SK-N-SH (cell line): ENCODE measurements around the gene BCL2L11. TPM values are rescaled to one million over a fixed set of nuclear protein-coding genes. Genes with fewer than 3 reads are reported as not detected.

Experiments used
- CTCF ChIA-PET: fragments of 300-600, 350-600 bp; formaldehyde crosslinking; extraction: SDS; loops from one replicate; lab custom pipeline; 2021; lab: Yijun Ruan, JAX
- POLR2A ChIA-PET: fragments of 350-600 bp; sonication (Branson Sonifier 250); formaldehyde crosslinking; extraction: SDS; loops from one replicate; lab custom pipeline; 2020; ENCODE audit warnings: antibody characterized with exemption, inconsistent platforms; lab: Yijun Ruan, JAX
- DNase-seq: peaks from one replicate; pipeline ENCODE4 v3.0.0; 2012
- H2AFZ ChIP-seq: fragments of 200-600 bp; sonication (generic); 2 replicates; pipeline ENCODE4 v1.8.1; 2016; ENCODE audit warnings: antibody characterized with exemption, mild to moderate bottlenecking, low read depth
- H3F3A ChIP-seq: fragments of 200-600 bp; sonication (generic); replicated peaks from 2 replicates; pipeline ENCODE3; 2016; ENCODE audit warnings: antibody characterized with exemption, mild to moderate bottlenecking; ENCODE audit not compliant: insufficient read depth
- H3K27ac ChIP-seq, 2 experiments: fragments of 200-500 bp in 1 of 2; fragments of 200-600 bp in 1 of 2; sonication (Bioruptor generic) in 1 of 2; sonication (generic), shearing (Covaris generic) in 1 of 2; 2 replicates each; pipeline versions ENCODE4 v1.5.1 to v1.6.1; 2014 to 2016; ENCODE audit warnings: low read depth in 2 of 2, inconsistent platforms in 1 of 2, low read length in 1 of 2, mild to moderate bottlenecking in 1 of 2, mixed read lengths in 1 of 2
- H3K27me3 ChIP-seq: fragments of 200-600 bp; sonication (generic), shearing (Covaris generic); 2 replicates; pipeline ENCODE4 v1.6.1; 2016; ENCODE audit warnings: mixed run types; ENCODE audit not compliant: insufficient read depth
- H3K36me3 ChIP-seq, 2 experiments: fragments of 200-500 bp in 1 of 2; fragments of 200-600 bp in 1 of 2; sonication (Bioruptor generic) in 1 of 2; sonication (generic) in 1 of 2; replicated peaks in 1 of 2; 2 replicates each; pipeline versions ENCODE3 to v1.5.1; 2014 to 2016; ENCODE audit warnings: low read length in 1 of 2, mild to moderate bottlenecking in 1 of 2; ENCODE audit not compliant: insufficient read depth in 2 of 2, control insufficient read depth in 1 of 2
- H3K4me1 ChIP-seq, 2 experiments: fragments of 200-500 bp in 1 of 2; fragments of 200-600 bp in 1 of 2; sonication (Bioruptor generic) in 1 of 2; sonication (generic), shearing (Covaris generic) in 1 of 2; 2 replicates each; pipeline versions ENCODE4 v1.5.1 to v1.6.1; 2014 to 2016; ENCODE audit warnings: low read depth in 1 of 2, low read length in 1 of 2, mixed run types in 1 of 2; ENCODE audit not compliant: insufficient read depth in 2 of 2, control insufficient read depth in 1 of 2
- H3K4me2 ChIP-seq: fragments of 200-600 bp; sonication (generic), shearing (Covaris generic); 2 replicates; pipeline ENCODE4 v1.6.1; 2017; ENCODE audit warnings: mixed run types
- H3K4me3 ChIP-seq, 2 experiments: fragments of 200-500 bp in 1 of 2; fragments of 200-600 bp in 1 of 2; sonication (Bioruptor generic) in 1 of 2; sonication (generic), shearing (Covaris generic) in 1 of 2; 2 replicates each; pipeline versions ENCODE4 v1.5.1 to v1.8.1; 2014 to 2016; ENCODE audit warnings: low read depth in 2 of 2, inconsistent platforms in 1 of 2, low read length in 1 of 2, mild to moderate bottlenecking in 1 of 2, mixed read lengths in 1 of 2, moderate library complexity in 1 of 2
- H3K79me2 ChIP-seq: fragments of 200-600 bp; sonication (generic); 2 replicates; pipeline ENCODE4 v1.8.1; 2017; ENCODE audit warnings: mild to moderate bottlenecking; ENCODE audit not compliant: insufficient read depth
- H3K9ac ChIP-seq: fragments of 200-600 bp; sonication (generic); 2 replicates; pipeline ENCODE4 v1.6.1; 2017; ENCODE audit warnings: mixed run types
- H3K9me2 ChIP-seq: fragments of 200-600 bp; sonication (generic); 2 replicates; pipeline ENCODE4 v1.6.1; 2017; ENCODE audit warnings: mixed run types
- H3K9me3 ChIP-seq: fragments of 200-600 bp; sonication (generic); 2 replicates; pipeline ENCODE4 v1.6.1; 2017; ENCODE audit warnings: mixed run types, mild to moderate bottlenecking, moderate library complexity
- H4K20me1 ChIP-seq: fragments of 200-600 bp; sonication (generic); 2 replicates; pipeline ENCODE4 v1.6.1; 2017; ENCODE audit warnings: mild to moderate bottlenecking, mixed run types; ENCODE audit not compliant: insufficient read depth
- CHD2 ChIP-seq: fragments of 150-350 bp; IDR thresholded peaks from 2 replicates; pipeline ENCODE4 v1.6.1; 2018; ENCODE audit warnings: low read length; ENCODE audit not compliant: partially characterized antibody
- ELF1 ChIP-seq: IDR thresholded peaks from 2 replicates; pipeline ENCODE4 v1.4.0; 2012
- EZH2phosphoT487 ChIP-seq: fragments of 200-600 bp; sonication (generic); IDR thresholded peaks from 2 replicates; pipeline ENCODE4 v1.6.1; 2017; ENCODE audit warnings: low read depth, mixed run types, mild to moderate bottlenecking, antibody characterized with exemption, moderate library complexity, borderline replicate concordance
- FOSL2 ChIP-seq: IDR thresholded peaks from 2 replicates; pipeline ENCODE4 v1.4.0; 2012; ENCODE audit warnings: low read depth, mild to moderate bottlenecking, moderate library complexity, borderline replicate concordance
- FOXJ3 ChIP-seq: sonication (generic); formaldehyde crosslinking; IDR thresholded peaks from 2 replicates; pipeline ENCODE4 v1.5.1; 2020; ENCODE audit warnings: mild to moderate bottlenecking, missing genetic modification reagents
- RCOR1 ChIP-seq: fragments of 150-350 bp; IDR thresholded peaks from 2 replicates; pipeline ENCODE4 v1.6.1; 2017; ENCODE audit warnings: antibody characterized with exemption, low read length
- RFX5 ChIP-seq: IDR thresholded peaks from 2 replicates; pipeline ENCODE4 v1.6.1; 2012; ENCODE audit warnings: mild to moderate bottlenecking, improper control_type of control experiment, low read length
- RXRA ChIP-seq: IDR thresholded peaks from 2 replicates; pipeline ENCODE4 v1.4.0; 2012; ENCODE audit warnings: low read depth, mild to moderate bottlenecking, borderline replicate concordance
- TEAD4 ChIP-seq: IDR thresholded peaks from 2 replicates; pipeline ENCODE4 v1.4.0; 2012; ENCODE audit warnings: mild to moderate bottlenecking, borderline replicate concordance; ENCODE audit not compliant: insufficient read depth
- WGBS: methylation state at CpG from one replicate; pipeline ENCODE4 v1.1.6; 2017; ENCODE audit warnings: low lambda C conversion rate; 5-methylcytosine and 5-hydroxymethylcytosine counted together
- polyA plus RNA-seq, 3 experiments: library from polyadenylated mRNA; depleted of rRNA; stranded (reverse); fragments of >200 nt; gene quantifications; 2 replicates each; pipeline ENCODE4 v1.2.3, GENCODE V29; 2012
- TF ChIP-seq, protein P1 (sequence below): IDR thresholded peaks from 2 replicates; pipeline ENCODE4 v1.4.0; 2012; ENCODE audit warnings: low read depth, borderline replicate concordance
- TF ChIP-seq, protein P2 (sequence below): IDR thresholded peaks from 2 replicates; pipeline ENCODE4 v1.4.0; 2012; ENCODE audit warnings: low read depth, borderline replicate concordance
- TF ChIP-seq, protein P3 (sequence below): fragments of 150-350 bp; IDR thresholded peaks from 2 replicates; pipeline ENCODE4 v1.6.1; 2017; ENCODE audit warnings: antibody characterized with exemption, low read length, low read depth, borderline replicate concordance
- TF ChIP-seq, protein P4 (sequence below): IDR thresholded peaks from 2 replicates; pipeline ENCODE4 v1.6.1; 2012; ENCODE audit warnings: mild to moderate bottlenecking, low read depth, low read length, moderate library complexity

The BCL2L11 gene
- polyA plus RNA-seq, 1 of the 3 experiments (the other 2 are of a cell fraction): 3.3 TPM

DNA sequence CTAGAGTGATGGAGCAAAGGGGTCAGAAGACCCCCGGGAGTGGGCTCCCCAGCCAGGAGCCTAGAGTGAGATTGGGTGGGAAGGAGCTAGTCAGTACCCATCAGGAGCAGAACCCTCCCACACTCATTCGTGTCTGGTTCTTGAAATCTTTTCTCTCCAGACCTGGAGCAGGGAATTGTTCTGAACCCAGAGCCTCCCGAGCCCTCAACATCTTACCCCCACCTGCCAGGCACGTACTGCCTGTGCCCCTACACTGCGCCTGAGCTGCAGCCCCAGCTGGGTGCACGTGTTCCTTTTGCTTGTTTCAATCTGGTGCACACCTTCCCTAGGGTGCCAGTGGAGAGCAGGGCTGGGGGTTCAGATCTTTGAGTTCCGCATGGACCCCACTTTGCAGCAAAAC lies 52.6 kb downstream of the BCL2L11 start:
- no peaks in the 10 kb centered on the region for H3K9me3 ChIP-seq
- H3K4me2 ChIP-seq: no peak overlapping the region
- no peaks in the 10 kb centered on the region for H3K9me2 ChIP-seq
- H3K4me1 ChIP-seq: peaks cover 8 to 10% of the 10 kb centered on the region in 2 experiments; a peak in 2 of 4 replicates
- 82% methylated on average over 7 of the region's 7 CpGs for WGBS
- ChIA-PET CTCF (no interaction called here), POLR2A (no interaction called here)
- H4K20me1 ChIP-seq: no peaks in the 10 kb centered on the region
- H3K27ac ChIP-seq: no peak overlapping the region
- no peaks in the 10 kb centered on the region for H3K27me3 ChIP-seq
- no peak overlapping the region for H3K4me3 ChIP-seq
- peaks cover under 1% of the 10 kb centered on the region for H3F3A ChIP-seq
- no peaks in the 10 kb centered on the region for H3K79me2 ChIP-seq
- no peak for DNase-seq
- no peak overlapping the region for H3K9ac ChIP-seq
- H3K36me3 ChIP-seq: no peaks in the 10 kb centered on the region
- TF ChIP-seq RFX5 (no peak), CHD2 (no peak), RXRA (no peak), EZH2phosphoT487 (no peak), FOXJ3 (CRISPR knock-in tag) (no peak), RCOR1 (no peak), FOSL2 (no peak), TEAD4 (no peak), ELF1 (no peak)
- TF ChIP-seq, protein P1, sequence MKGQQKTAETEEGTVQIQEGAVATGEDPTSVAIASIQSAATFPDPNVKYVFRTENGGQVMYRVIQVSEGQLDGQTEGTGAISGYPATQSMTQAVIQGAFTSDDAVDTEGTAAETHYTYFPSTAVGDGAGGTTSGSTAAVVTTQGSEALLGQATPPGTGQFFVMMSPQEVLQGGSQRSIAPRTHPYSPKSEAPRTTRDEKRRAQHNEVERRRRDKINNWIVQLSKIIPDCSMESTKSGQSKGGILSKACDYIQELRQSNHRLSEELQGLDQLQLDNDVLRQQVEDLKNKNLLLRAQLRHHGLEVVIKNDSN: no peak
- TF ChIP-seq, protein P2, sequence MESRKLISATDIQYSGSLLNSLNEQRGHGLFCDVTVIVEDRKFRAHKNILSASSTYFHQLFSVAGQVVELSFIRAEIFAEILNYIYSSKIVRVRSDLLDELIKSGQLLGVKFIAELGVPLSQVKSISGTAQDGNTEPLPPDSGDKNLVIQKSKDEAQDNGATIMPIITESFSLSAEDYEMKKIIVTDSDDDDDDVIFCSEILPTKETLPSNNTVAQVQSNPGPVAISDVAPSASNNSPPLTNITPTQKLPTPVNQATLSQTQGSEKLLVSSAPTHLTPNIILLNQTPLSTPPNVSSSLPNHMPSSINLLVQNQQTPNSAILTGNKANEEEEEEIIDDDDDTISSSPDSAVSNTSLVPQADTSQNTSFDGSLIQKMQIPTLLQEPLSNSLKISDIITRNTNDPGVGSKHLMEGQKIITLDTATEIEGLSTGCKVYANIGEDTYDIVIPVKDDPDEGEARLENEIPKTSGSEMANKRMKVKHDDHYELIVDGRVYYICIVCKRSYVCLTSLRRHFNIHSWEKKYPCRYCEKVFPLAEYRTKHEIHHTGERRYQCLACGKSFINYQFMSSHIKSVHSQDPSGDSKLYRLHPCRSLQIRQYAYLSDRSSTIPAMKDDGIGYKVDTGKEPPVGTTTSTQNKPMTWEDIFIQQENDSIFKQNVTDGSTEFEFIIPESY: no peak
- TF ChIP-seq, protein P3, sequence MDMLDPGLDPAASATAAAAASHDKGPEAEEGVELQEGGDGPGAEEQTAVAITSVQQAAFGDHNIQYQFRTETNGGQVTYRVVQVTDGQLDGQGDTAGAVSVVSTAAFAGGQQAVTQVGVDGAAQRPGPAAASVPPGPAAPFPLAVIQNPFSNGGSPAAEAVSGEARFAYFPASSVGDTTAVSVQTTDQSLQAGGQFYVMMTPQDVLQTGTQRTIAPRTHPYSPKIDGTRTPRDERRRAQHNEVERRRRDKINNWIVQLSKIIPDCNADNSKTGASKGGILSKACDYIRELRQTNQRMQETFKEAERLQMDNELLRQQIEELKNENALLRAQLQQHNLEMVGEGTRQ: no peak
- TF ChIP-seq, protein P4, sequence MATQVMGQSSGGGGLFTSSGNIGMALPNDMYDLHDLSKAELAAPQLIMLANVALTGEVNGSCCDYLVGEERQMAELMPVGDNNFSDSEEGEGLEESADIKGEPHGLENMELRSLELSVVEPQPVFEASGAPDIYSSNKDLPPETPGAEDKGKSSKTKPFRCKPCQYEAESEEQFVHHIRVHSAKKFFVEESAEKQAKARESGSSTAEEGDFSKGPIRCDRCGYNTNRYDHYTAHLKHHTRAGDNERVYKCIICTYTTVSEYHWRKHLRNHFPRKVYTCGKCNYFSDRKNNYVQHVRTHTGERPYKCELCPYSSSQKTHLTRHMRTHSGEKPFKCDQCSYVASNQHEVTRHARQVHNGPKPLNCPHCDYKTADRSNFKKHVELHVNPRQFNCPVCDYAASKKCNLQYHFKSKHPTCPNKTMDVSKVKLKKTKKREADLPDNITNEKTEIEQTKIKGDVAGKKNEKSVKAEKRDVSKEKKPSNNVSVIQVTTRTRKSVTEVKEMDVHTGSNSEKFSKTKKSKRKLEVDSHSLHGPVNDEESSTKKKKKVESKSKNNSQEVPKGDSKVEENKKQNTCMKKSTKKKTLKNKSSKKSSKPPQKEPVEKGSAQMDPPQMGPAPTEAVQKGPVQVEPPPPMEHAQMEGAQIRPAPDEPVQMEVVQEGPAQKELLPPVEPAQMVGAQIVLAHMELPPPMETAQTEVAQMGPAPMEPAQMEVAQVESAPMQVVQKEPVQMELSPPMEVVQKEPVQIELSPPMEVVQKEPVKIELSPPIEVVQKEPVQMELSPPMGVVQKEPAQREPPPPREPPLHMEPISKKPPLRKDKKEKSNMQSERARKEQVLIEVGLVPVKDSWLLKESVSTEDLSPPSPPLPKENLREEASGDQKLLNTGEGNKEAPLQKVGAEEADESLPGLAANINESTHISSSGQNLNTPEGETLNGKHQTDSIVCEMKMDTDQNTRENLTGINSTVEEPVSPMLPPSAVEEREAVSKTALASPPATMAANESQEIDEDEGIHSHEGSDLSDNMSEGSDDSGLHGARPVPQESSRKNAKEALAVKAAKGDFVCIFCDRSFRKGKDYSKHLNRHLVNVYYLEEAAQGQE: no peak
- no peak overlapping the region for H2AFZ ChIP-seq
